Breast epithelium (tissue), 4 donors: ENCODE data around the gene CCDC157. TPM values are rescaled to one million over a fixed set of nuclear protein-coding genes. Genes with fewer than 3 reads are reported as not detected.

Experiments
- DNase-seq, 2 donors: peaks; one replicate each; pipeline ENCODE4 v3.0.0-alpha.2; 2019; ENCODE audit warnings: low spot score in 2 of 2
- H3K27ac ChIP-seq, 2 donors: fragments of 200-600 bp; sonication (generic) in 1 of 2; one replicate each; pipeline ENCODE4 v1.5.1; 2016 to 2019; ENCODE audit warnings: mild to moderate bottlenecking in 1 of 2
- H3K27me3 ChIP-seq, 2 donors: fragments of 200-600 bp; sonication (generic) in 1 of 2; one replicate each; pipeline versions ENCODE4 v1.5.1 to v1.6.0; 2017 to 2019; ENCODE audit warnings: control low read depth in 1 of 2, mild to moderate bottlenecking in 1 of 2
- H3K36me3 ChIP-seq: fragments of 200-600 bp; one replicate; pipeline ENCODE4 v1.5.1; 2019
- H3K4me1 ChIP-seq, 2 donors: fragments of 200-600 bp; sonication (generic); one replicate each; pipeline ENCODE4 v1.5.1; 2016 to 2019; ENCODE audit warnings: control low read depth in 1 of 2
- H3K4me3 ChIP-seq, 3 donors: fragments of 200-600 bp; sonication (generic); 1 replicate in 2 of 3; 2 replicates in 1 of 3; pipeline ENCODE4 v1.5.1; 2016 to 2019; ENCODE audit warnings: mild to moderate bottlenecking in 3 of 3, moderate library complexity in 2 of 3
- H3K9me3 ChIP-seq, 2 donors: fragments of 200-600 bp; sonication (generic) in 1 of 2; one replicate each; pipeline ENCODE4 v1.5.1; 2016 to 2019; ENCODE audit warnings: control low read depth in 1 of 2
- POLR2A ChIP-seq: fragments of 450-650 bp; IDR thresholded peaks from one replicate; pipeline ENCODE4 v1.6.1; 2016; ENCODE audit warnings: antibody characterized with exemption, mild to moderate bottlenecking, moderate library complexity
- POLR2AphosphoS5 ChIP-seq, 3 donors: sonication (generic); formaldehyde crosslinking; IDR thresholded peaks; one replicate each; pipeline ENCODE4 v1.6.1; 2017; ENCODE audit warnings: antibody characterized with exemption in 3 of 3
- intact Hi-C: fragments of 100-400 bp; cut with DNase I; formaldehyde crosslinking; loops from one replicate; pipeline ENCODE4 v1.15.1; 2023; ENCODE audit warnings: low total_unique reads
- total RNA-seq, 3 donors: library from RNA; depleted of rRNA; stranded (reverse); fragments of >200 nt; gene quantifications; one replicate each; pipeline ENCODE4 v1.1.0, GENCODE V29; 2016
- TF ChIP-seq, protein P1 (sequence below), 3 donors: fragments of 450-650 bp; IDR thresholded peaks; one replicate each; pipeline ENCODE4 v1.5.1; 2016 to 2017; ENCODE audit warnings: antibody characterized with exemption in 3 of 3, mild to moderate bottlenecking in 3 of 3, moderate library complexity in 3 of 3

The CCDC157 gene
- total RNA-seq, 3 donors from 2014 or later = 2.6 to 7.5 (median 6.6) TPM

DNA sequence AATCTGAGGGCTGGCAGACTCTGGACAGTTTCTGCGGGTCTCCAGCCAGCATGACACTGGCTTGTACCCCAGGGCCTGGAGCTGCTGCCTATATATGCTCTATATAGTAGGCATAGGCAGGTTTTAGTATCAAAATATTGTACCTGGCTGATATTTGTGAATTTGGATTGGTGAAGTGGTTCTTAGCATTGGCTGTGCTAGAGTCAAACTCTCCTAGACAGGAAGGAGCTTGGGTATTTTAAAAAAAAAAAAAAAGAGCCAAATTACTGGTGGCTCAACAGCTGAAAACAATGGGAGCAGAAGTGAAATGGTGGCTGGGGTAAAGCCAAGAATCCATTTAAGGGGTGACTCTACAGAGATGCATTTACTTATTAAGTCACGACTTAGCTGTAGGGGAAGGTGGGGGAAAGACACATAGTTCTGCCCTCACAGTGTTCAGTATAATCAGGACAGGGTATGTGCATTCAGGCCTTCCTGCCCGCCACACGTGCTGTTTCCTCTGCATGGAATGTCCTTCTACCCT lies 57.8 kb downstream of the CCDC157 start:
- H3K4me1 ChIP-seq = no peaks in the 10 kb centered on the region
- H3K27me3 ChIP-seq = no peaks in the 10 kb centered on the region
- TF ChIP-seq, protein P1, sequence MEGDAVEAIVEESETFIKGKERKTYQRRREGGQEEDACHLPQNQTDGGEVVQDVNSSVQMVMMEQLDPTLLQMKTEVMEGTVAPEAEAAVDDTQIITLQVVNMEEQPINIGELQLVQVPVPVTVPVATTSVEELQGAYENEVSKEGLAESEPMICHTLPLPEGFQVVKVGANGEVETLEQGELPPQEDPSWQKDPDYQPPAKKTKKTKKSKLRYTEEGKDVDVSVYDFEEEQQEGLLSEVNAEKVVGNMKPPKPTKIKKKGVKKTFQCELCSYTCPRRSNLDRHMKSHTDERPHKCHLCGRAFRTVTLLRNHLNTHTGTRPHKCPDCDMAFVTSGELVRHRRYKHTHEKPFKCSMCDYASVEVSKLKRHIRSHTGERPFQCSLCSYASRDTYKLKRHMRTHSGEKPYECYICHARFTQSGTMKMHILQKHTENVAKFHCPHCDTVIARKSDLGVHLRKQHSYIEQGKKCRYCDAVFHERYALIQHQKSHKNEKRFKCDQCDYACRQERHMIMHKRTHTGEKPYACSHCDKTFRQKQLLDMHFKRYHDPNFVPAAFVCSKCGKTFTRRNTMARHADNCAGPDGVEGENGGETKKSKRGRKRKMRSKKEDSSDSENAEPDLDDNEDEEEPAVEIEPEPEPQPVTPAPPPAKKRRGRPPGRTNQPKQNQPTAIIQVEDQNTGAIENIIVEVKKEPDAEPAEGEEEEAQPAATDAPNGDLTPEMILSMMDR (IDR thresholded peaks at IDR 0.05) = no peak
- no peak for TF ChIP-seq POLR2A
- TF ChIP-seq POLR2AphosphoS5 (IDR thresholded peaks at IDR 0.05) = no peak
- no peaks in the 10 kb centered on the region for H3K9me3 ChIP-seq
- intact Hi-C loops = no loop called here
- H3K36me3 ChIP-seq = peaks cover 9% of the 10 kb centered on the region
- no peak overlapping the region for H3K4me3 ChIP-seq
- DNase-seq = no peak
- H3K27ac ChIP-seq = peak overlapping the region; percentile 30 to 45

DNA sequence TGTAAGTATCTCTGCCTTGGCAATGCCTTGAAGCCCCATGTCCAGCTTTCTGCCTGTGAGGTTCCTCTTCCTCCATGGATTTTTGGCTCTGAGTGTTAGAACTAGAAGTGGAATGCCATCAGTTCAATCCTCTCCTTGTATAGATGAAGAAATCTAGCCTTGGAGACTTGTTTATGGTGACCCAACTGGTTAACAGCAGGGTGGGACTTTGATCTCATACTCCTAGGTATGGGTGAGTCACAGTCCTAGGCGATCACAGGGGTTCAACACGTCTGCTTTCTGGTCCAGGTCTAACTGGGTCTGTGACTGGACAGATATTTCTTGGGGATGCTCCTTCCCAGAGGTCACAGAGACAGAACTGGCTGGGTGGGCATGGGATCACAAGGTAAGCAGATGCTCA lies 59.6 kb downstream of the CCDC157 start:
- TF ChIP-seq, protein P1 (IDR thresholded peaks at IDR 0.05) = no peak
- TF ChIP-seq POLR2A (no peak), POLR2AphosphoS5 (IDR thresholded peaks at IDR 0.05) (no peak)
- Histone ChIP-seq H3K9me3 (no peaks in the 10 kb centered on the region), H3K27ac (peak overlapping the region in 1 of 2 donors; percentile 63), H3K27me3 (no peaks in the 10 kb centered on the region), H3K4me3 (no peak overlapping the region), H3K4me1 (peaks cover 2 to 5% of the 10 kb centered on the region in 2 donors), H3K36me3 (peaks cover 9% of the 10 kb centered on the region)
- intact Hi-C loops = no loop called here
- no peak for DNase-seq

DNA sequence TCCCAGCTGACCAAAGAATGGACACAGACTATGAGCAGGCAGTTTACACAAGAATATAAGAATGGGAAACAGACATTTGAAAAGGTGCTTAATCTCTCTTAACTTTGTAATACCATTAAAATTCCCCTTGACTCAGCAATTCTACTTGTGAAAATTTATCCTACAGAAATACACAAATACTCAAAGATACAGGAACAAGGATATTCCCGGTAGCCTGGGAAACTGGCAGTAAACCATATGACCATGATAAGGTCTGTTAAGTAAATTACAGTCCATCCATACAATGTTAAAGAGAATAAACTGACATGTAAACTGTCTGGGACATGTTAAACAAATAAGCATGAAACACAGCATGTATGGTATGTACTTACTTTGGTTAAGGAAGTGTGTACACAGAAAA lies 60.0 kb downstream of the CCDC157 start:
- intact Hi-C loops = no loop called here
- peaks cover 9% of the 10 kb centered on the region for H3K36me3 ChIP-seq
- H3K27me3 ChIP-seq = no peaks in the 10 kb centered on the region
- TF ChIP-seq, protein P1 (IDR thresholded peaks at IDR 0.05) = no peak
- TF ChIP-seq POLR2A = no peak
- TF ChIP-seq POLR2AphosphoS5 (IDR thresholded peaks at IDR 0.05) = no peak
- H3K27ac ChIP-seq = peak overlapping the region in 1 of 2 donors; percentile 63
- DNase-seq = no peak
- no peak overlapping the region for H3K4me3 ChIP-seq
- H3K9me3 ChIP-seq = no peaks in the 10 kb centered on the region
- peaks cover 3 to 7% of the 10 kb centered on the region in 2 donors for H3K4me1 ChIP-seq

DNA sequence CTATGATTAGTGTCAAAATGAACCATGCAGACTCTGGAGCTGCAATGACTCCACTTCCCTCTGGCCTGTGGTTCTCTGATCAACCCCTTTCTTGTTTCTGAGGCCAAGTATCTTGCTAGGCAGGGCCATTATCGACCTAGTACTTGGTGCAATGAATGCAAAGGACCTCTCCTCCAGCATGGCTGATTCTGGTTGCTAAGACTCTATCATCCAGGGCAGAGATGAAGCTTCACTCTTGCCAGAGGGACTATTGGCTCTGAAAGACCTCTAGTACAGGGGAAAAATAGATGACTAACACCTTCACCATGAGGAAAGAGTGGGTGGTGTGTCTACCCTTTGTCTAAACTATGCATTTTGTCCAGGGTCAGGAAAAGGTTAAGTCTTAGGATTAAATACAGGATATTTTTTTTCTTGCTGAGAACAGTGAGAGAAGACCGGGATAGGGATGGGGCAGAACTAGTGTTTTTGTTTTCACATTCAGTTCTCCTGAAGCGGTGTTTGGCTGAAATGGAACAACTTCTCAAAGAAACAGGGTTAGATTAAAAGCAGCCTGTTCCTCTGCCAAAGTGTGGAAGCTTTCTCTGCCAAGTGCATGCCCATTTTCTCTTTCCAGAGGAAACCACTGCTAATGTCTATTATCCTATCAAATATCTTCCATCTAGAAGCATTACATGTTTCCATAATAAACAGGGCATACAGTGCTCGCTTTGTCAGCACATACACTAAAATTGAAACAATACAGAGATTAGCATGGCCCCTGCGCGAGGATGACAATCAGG lies 63.7 kb downstream of the CCDC157 start:
- intact Hi-C loops = no loop called here
- Histone ChIP-seq H3K4me1 (peaks cover 10 to 28% of the 10 kb centered on the region in 2 donors), H3K36me3 (peaks cover 5% of the 10 kb centered on the region), H3K9me3 (no peaks in the 10 kb centered on the region), H3K27me3 (no peaks in the 10 kb centered on the region), H3K27ac (peak overlapping the region; percentile 54 to 96), H3K4me3 (peak overlapping the region in 1 of 3 donors; percentile 18)
- TF ChIP-seq, protein P1 (IDR thresholded peaks at IDR 0.05) = no peak
- no peak for TF ChIP-seq POLR2A
- TF ChIP-seq POLR2AphosphoS5 (IDR thresholded peaks at IDR 0.05) = no peak
- no peak for DNase-seq
